Measurements from ENCODE around the gene NPIPB4.
"Not testable (repeated sequence)": the region's sequence is repeated elsewhere in the genome, so short reads cannot be mapped to it uniquely, and the experiment has no call there.

The NPIPB4 gene

DNA sequence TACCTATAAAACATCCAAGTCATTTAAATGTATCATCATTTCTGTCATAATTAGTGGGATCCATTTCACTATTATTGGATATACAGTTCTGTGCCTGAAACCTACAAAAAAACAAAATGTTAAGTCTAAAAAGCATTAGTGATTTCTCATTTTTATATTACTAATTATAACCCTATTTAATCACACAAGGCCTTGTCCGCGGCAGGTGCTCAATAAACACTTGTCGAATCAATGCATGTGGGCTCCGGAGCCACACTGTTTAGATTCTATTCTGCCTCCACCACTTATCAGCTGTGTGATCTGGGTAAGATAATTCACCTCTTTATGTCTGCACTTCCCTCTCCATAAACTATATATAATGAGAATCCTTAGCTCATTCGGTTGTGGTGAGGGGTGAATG lies at the start of gene NPIPB4:
NPIPB4 (minus strand) TSS at position 101 of the 400 bp plus-strand sequence. CDS start 378 bp downstream, outside the sequence.
- DNase-seq (ENCODE audit: low read depth) = not testable (repeated sequence)

DNA sequence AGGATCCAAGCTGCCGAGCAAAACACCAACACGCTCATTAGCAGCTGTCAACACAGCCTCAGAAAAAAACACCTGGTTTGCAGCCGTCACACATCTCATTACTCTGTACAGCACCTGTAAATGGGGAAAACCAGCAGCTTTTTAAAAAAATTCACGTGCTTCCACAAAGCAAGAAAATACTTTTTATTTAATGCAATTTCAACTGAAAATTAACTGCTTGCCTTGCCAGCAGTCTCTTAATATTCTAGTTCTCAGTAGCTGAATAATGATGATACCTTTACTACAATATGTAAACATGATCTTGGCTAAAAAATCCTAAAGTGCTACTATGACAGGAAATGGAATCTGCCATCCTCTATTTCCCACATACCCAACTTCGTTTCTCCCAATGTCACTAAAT lies 41.4 kb upstream of the NPIPB4 start:
- DNase-seq (ENCODE audit: low read depth) = not testable (repeated sequence)

GRCh38 chr16:21881988-21882387 lies 24.4 kb upstream of the NPIPB4 start:
- DNase-seq (ENCODE audit: low read depth) = not testable (repeated sequence)

DNA sequence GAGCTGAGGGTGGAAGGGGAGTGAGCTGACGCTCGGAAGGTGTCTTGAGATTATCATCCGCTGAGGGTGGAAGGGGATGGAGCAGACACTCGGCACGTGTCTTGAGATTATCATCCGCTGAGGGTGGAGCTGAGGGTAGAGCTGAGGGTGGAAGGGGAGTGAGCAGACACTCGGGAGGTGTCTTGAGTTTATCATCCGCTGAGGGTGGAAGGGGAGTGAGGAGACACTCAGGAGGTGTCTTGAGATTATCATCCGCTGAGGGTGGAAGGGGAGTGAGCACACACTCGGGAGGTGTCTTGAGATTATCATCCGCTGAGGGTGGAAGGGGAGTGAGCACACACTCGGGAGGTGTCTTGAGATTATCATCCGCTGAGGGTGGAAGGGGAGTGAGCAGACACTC lies 20.4 kb downstream of the NPIPB4 start:
- DNase-seq (ENCODE audit: low read depth) = not testable (repeated sequence)

DNA sequence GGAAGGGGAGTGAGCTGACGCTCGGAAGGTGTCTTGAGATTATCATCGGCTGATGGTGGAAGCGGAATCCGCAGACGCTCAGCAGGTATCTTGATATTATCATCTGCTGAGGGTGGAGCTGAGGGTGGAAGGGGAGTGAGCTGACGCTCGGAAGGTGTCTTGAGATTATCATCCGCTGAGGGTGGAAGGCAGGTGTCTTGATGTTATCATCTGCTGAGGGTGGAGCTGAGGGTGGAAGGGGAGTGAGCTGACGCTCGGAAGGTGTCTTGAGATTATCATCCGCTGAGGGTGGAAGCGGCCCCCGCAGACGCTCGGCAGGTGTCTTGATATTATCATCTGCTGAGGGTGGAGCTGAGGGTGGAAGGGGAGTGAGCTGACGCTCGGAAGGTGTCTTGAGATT lies 21.2 kb downstream of the NPIPB4 start:
- not testable (repeated sequence) for DNase-seq (ENCODE audit: low read depth)

DNA sequence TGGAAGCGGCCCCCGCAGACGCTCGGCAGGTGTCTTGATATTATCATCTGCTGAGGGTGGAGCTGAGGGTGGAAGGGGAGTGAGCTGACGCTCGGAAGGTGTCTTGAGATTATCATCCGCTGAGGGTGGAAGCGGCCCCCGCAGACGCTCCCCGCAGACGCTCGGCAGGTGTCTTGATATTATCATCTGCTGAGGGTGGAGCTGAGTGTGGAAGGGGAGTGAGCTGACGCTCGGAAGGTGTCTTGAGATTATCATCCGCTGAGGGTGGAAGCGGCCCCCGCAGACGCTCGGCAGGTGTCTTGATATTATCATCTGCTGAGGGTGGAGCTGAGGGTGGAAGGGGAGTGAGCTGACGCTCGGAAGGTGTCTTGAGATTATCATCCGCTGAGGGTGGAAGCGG lies 21.8 kb downstream of the NPIPB4 start:
- not testable (repeated sequence) for DNase-seq (ENCODE audit: low read depth)

DNA sequence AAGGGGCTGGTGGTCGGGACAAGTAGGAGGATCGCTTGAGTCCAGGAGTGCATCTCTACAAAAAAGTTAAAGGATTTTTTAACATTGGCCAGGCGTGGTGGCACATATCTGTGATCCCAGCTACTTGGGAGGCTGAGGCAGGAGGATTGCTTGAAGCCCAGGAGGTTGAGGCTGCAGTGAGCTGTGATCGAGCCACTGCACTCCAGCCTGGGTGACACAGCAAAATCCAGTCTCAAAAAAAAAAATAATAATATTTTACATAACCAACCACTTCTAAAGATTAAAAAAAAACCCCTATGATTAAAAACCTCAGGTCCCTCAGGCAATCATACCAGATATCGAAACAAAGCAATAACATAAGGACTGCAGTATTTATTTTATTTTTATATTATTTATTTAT lies 23.3 kb downstream of the NPIPB4 start:
- not testable (repeated sequence) for DNase-seq (ENCODE audit: low read depth)

- DNase-seq (ENCODE audit: low read depth) = not testable (repeated sequence)
These were observed 27.6 kb downstream of the NPIPB4 start for GRCh38 chr16:21829929-21830328.

DNA sequence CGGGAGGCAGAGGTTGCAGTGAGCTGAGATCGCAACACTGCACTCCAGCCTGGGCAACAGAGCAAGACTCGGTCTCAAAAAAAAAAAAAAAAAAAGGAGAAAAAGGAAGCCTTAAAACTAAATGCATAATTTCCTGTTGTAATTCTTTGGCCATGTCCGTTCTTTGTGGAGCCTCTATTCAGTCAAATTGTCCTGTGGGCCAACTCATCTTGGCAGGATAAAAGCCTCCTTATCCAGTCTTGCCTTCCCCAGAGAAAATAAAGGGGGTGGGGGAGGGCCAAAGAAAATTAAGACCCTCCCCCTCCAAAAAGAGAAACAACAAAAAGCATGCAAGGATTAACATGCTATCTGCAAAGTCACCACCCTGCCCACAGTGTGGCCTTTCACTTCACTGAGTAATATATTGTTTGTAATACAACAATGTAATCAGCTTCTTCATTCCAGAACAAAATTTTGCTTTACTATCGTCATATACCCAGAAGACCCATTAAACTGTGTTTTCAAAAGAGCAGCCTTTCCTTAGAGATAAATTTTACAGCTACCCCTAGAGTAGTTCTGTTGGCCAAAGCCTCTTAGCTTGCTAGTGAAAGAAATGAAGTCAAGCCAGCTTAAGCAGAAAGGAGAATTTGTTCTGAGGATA lies 31.4 kb downstream of the NPIPB4 start:
- not testable (repeated sequence) for DNase-seq (ENCODE audit: low read depth)

DNA sequence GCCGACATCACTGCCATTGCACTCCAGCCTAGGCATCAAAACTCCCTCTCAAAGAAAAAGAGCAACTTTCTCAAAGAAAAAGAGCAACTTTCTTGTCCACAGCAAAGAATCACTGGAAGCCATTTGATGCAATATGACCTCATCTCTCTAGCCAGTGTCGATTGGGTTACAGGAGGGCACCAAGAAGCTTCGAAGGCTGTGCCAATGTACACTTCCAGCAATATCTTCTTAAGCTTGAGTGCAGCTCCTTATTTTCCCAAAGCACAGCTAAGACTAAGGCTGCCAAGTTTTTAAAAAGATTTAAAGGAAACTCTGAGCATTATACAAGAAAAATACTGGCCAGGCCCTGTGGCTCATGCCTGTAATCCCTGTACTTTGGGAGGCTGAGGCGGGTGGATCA lies 32.0 kb downstream of the NPIPB4 start:
- DNase-seq (ENCODE audit: low read depth) = not testable (repeated sequence)

DNA sequence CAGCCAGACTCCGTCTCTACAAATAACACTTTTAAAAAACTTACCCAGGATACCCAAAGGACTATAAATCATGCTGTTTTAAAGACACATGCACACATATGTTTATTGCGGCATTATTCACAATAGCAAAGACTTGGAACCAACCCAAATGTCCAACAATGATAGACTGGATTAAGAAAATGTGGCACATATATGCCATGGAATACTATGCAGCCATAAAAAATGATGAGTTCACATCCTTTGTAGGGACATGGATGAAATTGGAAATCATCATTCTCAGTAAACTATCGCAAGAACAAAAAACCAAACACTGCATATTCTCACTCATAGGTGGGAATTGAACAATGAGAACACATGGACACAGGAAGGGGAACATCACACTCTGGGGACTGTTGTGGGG lies 34.3 kb downstream of the NPIPB4 start:
- DNase-seq (ENCODE audit: low read depth) = not testable (repeated sequence)

DNA sequence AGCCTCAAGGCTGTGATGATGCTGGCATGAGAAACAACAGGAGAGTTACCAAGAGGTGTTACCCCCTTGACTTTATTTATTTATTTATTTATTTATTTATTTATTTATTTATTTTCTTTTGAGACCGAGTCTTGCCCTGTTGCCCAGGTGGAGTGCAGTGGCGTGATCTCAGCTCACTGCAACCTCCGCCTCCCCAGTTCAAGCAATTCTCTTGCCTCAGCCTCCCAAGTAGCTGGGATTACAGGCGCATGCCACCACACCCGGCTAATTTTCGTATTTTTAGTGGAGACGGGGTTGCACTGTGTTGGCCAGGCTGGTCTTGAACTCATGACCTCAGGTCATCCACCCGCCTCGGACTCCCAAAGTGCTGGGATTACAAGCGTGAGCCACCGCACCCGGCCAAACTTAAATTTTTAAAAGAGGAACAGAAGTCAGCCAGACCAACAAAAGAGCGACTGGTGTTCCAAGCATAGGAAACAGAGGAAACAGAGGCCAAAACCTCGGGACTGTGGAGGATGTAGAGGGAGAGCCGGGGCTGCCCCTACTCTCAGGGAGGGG lies 36.6 kb downstream of the NPIPB4 start:
- DNase-seq (ENCODE audit: low read depth) = not testable (repeated sequence)

- DNase-seq (ENCODE audit: low read depth) = peak; percentile 41
These were observed 37.3 kb downstream of the NPIPB4 start for GRCh38 chr16:21820028-21820907.

GRCh38 chr16:21819617-21820016 lies 37.9 kb downstream of the NPIPB4 start:
- not testable (repeated sequence) for DNase-seq (ENCODE audit: low read depth)

- DNase-seq (ENCODE audit: low read depth) = not testable (repeated sequence)
These were observed 40.5 kb downstream of the NPIPB4 start for GRCh38 chr16:21817012-21817411.

- not testable (repeated sequence) for DNase-seq (ENCODE audit: low read depth)
These were observed 41.9 kb downstream of the NPIPB4 start for GRCh38 chr16:21815694-21816093.

DNA sequence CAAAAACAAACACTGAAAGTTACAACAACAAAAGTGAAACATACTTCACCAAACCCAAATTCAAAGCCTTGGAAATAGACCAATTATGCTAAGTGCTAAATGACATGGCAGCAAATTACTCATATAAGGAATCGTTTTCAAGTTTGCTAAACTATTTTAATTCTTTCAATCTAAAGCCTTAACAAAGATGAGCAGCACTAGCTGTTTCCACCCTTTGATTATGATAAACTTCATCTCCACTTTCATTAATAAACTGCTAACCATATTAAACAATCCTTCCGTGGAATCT lies 55.2 kb downstream of the NPIPB4 start:
- not testable (repeated sequence) for DNase-seq (ENCODE audit: low read depth)

- not testable (repeated sequence) for DNase-seq (ENCODE audit: low read depth)
These were observed 55.8 kb downstream of the NPIPB4 start for GRCh38 chr16:21801538-21802374.

- not testable (repeated sequence) for DNase-seq (ENCODE audit: low read depth)
These were observed 59.0 kb downstream of the NPIPB4 start for GRCh38 chr16:21798601-21799000.

DNA sequence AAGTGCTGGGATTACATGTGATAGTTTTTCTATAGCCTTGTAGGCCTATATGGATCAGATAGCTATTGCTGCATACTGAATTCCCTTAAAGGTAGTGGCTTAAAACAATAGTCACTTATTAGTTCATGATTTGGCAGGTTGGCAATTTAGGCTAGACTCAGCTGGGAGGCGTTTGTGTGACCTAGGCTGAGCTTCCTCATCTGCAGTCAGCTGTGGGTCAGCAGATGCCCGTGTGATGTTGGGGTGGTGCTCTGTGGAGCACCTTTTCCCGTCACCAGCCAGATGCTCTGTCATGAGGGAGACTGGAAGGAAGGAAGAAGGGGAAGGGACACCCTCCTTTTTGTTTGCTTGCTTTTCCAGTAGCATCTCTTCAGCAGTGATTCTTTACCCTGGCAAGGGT lies 64.2 kb downstream of the NPIPB4 start:
- not testable (repeated sequence) for DNase-seq (ENCODE audit: low read depth)

- DNase-seq (ENCODE audit: low read depth) = not testable (repeated sequence)
These were observed 67.0 kb downstream of the NPIPB4 start for GRCh38 chr16:21790506-21790905.

Measured in stimulated activated CD8-positive, alpha-beta memory T cell treated with anti-CD3 and anti-CD28 coated beads, Interleukin-12 subunit alpha, Interleukin-12 subunit beta, amount 100 ng/mL, for 4 hours (primary cell).